Placental epithelial cell (primary cell): Measurements from ENCODE around the gene CCRL2. TPM values are rescaled to one million over a fixed set of nuclear protein-coding genes. Genes with fewer than 3 reads are reported as not detected.

Experiments
- total RNA-seq: library from RNA; depleted of rRNA; stranded (reverse); fragments of >200 nt; gene quantifications from 2 replicates; pipeline ENCODE4 v1.2.3, GENCODE V29; 2012

The CCRL2 gene
- not detected in 2 replicates for total RNA-seq

GRCh38 chr3:46406788-46407611 is at the start of gene CCRL2, which contains the start of gene CCR5AS:
CCRL2 (plus strand) TSS chr3:46407259; CDS start chr3:46408080, 821 bp downstream.
CCR5AS (minus strand) TSS chr3:46407066.

GRCh38 chr3:46370839-46371518 is 36.1 kb upstream of the CCRL2 start, which contains the start of gene CCR5:
CCR5 (plus strand) TSS chr3:46370946; CDS start chr3:46372903, 1,957 bp downstream.

Other genes with a start within 250 kb of the CCRL2 start
- gene CCR1, start 198.9 kb upstream of the CCRL2 start, total RNA-seq: not detected in 2 replicates
- 0.33 TPM in 1 of 2 replicates, not detected in the other for gene CCR3, start 164.8 kb upstream of the CCRL2 start, total RNA-seq
- not detected in 2 replicates for gene CCR2, start 53.1 kb upstream of the CCRL2 start, total RNA-seq
- gene CCR5, start 36.3 kb upstream of the CCRL2 start, total RNA-seq: not detected in 2 replicates
- not detected in 2 replicates for gene LTF, start 57.6 kb downstream of the CCRL2 start, total RNA-seq
- not detected in 2 replicates for gene RTP3, start 90.7 kb downstream of the CCRL2 start, total RNA-seq
- gene LRRC2, start 159.0 kb downstream of the CCRL2 start, total RNA-seq: 0.11 TPM in 1 of 2 replicates, not detected in the other
- not detected in 2 replicates for gene FAM240A, start 205.3 kb downstream of the CCRL2 start, total RNA-seq